DND-41 (cell line): ENCODE measurements around the gene ERICH3.

Source experiments
- EZH2 ChIP-seq: IDR thresholded peaks from 3 replicates; pipeline ENCODE4 v1.6.1; 2012; ENCODE audit warnings: borderline replicate concordance, low read depth, mild to moderate bottlenecking, moderate library complexity, low read length, inconsistent platforms; ENCODE audit not compliant: severe bottlenecking
- TF ChIP-seq, protein P1 (sequence below): IDR thresholded peaks from 2 replicates; pipeline ENCODE4 v1.5.1; 2012; ENCODE audit warnings: borderline replicate concordance, low read length, moderate library complexity, mild to moderate bottlenecking; ENCODE audit not compliant: poor library complexity, severe bottlenecking; ENCODE audit errors: extremely low read depth

GRCh38 chr1:74699331-74699730 lies 25.7 kb upstream of the ERICH3 start:
- no peak for TF ChIP-seq EZH2
- TF ChIP-seq, protein P1, sequence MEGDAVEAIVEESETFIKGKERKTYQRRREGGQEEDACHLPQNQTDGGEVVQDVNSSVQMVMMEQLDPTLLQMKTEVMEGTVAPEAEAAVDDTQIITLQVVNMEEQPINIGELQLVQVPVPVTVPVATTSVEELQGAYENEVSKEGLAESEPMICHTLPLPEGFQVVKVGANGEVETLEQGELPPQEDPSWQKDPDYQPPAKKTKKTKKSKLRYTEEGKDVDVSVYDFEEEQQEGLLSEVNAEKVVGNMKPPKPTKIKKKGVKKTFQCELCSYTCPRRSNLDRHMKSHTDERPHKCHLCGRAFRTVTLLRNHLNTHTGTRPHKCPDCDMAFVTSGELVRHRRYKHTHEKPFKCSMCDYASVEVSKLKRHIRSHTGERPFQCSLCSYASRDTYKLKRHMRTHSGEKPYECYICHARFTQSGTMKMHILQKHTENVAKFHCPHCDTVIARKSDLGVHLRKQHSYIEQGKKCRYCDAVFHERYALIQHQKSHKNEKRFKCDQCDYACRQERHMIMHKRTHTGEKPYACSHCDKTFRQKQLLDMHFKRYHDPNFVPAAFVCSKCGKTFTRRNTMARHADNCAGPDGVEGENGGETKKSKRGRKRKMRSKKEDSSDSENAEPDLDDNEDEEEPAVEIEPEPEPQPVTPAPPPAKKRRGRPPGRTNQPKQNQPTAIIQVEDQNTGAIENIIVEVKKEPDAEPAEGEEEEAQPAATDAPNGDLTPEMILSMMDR: no peak
